Measurements from ENCODE around the gene CHRNA9. TPM values are rescaled to one million over a fixed set of nuclear protein-coding genes. Genes with fewer than 3 reads are reported as not detected.

CHRNA9 gene
- total RNA-seq, 1 donor from 2014 or later: not detected

GRCh38 chr4:40403081-40403480 is 67.9 kb downstream of the CHRNA9 start:
- Mint-ChIP-seq H3K4me3 (no peak overlapping the region), H3K27me3 (ENCODE audit: low read depth) (no peaks in the 10 kb centered on the region), H3K4me1 (no peaks in the 10 kb centered on the region), H3K36me3 (ENCODE audit: low read depth) (peaks cover 10% of the 10 kb centered on the region), H3K27ac (ENCODE audit: unreplicated experiment) (no peak overlapping the region), H3K9me3 (peaks cover 11% of the 10 kb centered on the region)
- DNase-seq (ENCODE audit: low read depth, low spot score): no peak
- TF ChIP-seq CTCF (conservative IDR thresholded peaks at IDR 0.05): no peak

Other genes starting within 250 kb of the CHRNA9 start
- 3.2 and 3.7 TPM in 2 replicates for gene RHOH, start 138.3 kb upstream of the CHRNA9 start, total RNA-seq

Measured in neural crest cell (in vitro differentiated cells).